IMR-90 (cell line): ENCODE measurements around the gene HASPIN. TPM values are rescaled to one million over a fixed set of nuclear protein-coding genes. Genes with fewer than 3 reads are reported as not detected.

ENCODE experiments used
- ATAC-seq: fragments of 200-7000 bp; cut with Tn5 transposase; 2 replicates; pipeline ENCODE4 v1.9.1; 2020; ENCODE audit warnings: low read depth, mild to moderate bottlenecking, moderate library complexity
- BruUV-seq: library from RNA; stranded (reverse); fragments of 400-500 nt; replicated peaks from 2 replicates; lab custom pipeline; 2021; lab: Mats Ljungman, UMichigan
- CTCF ChIA-PET: fragments of 300-600 bp; formaldehyde crosslinking; extraction: SDS; loops from one replicate; lab custom pipeline; 2021; ENCODE audit warnings: antibody characterized with exemption; lab: Yijun Ruan, JAX
- POLR2A ChIA-PET: fragments of 300-600 bp; sonication (Branson Sonifier 250); formaldehyde crosslinking; loops from one replicate; lab custom pipeline; 2022; ENCODE audit warnings: antibody characterized with exemption; ENCODE audit not compliant: unreplicated experiment; lab: Charles Lee
- DNase-seq: peaks from one replicate; pipeline ENCODE4 v3.0.0; 2013
- H2AFZ ChIP-seq: replicated peaks from 2 replicates; pipeline ENCODE3; 2013; ENCODE audit warnings: low read length, mild to moderate bottlenecking; ENCODE audit not compliant: poor library complexity
- H2AK5ac ChIP-seq: 2 replicates; pipeline ENCODE4 v1.6.1; 2013; ENCODE audit warnings: low read depth, low read length, inconsistent platforms
- H2AK9ac ChIP-seq: replicated peaks from 2 replicates; pipeline ENCODE3; 2013; ENCODE audit warnings: mild to moderate bottlenecking, low read depth, low read length, moderate library complexity; ENCODE audit not compliant: poor library complexity
- H2BK120ac ChIP-seq: 2 replicates; pipeline ENCODE4 v1.6.1; 2013; ENCODE audit warnings: low read depth, low read length, inconsistent platforms
- H2BK15ac ChIP-seq: 3 replicates; pipeline ENCODE4 v1.6.1; 2013; ENCODE audit warnings: low read depth, low read length, inconsistent platforms
- H2BK20ac ChIP-seq: 2 replicates; pipeline ENCODE4 v1.6.1; 2013; ENCODE audit warnings: low read depth, mild to moderate bottlenecking, inconsistent platforms, low read length, moderate library complexity
- H2BK5ac ChIP-seq: 2 replicates; pipeline ENCODE4 v1.6.1; 2013; ENCODE audit warnings: mild to moderate bottlenecking, low read depth, low read length, inconsistent platforms; ENCODE audit not compliant: poor library complexity, severe bottlenecking
- H3K14ac ChIP-seq: replicated peaks from 2 replicates; pipeline ENCODE4 v1.6.1; 2013; ENCODE audit warnings: low read depth, low read length, inconsistent platforms
- H3K18ac ChIP-seq: 2 replicates; pipeline ENCODE4 v1.6.1; 2013; ENCODE audit warnings: low read depth, low read length, control low read depth
- H3K23ac ChIP-seq: 2 replicates; pipeline ENCODE4 v1.6.1; 2013; ENCODE audit warnings: low read depth, low read length, inconsistent platforms
- H3K27ac ChIP-seq: 2 replicates; pipeline ENCODE4 v1.5.1; 2013; ENCODE audit warnings: mild to moderate bottlenecking, control low read depth, low read length; ENCODE audit not compliant: insufficient read depth
- H3K27me3 ChIP-seq: 2 replicates; pipeline ENCODE4 v1.6.1; 2013; ENCODE audit warnings: low read length; ENCODE audit not compliant: control insufficient read depth, insufficient read depth
- H3K36me3 ChIP-seq: 2 replicates; pipeline ENCODE4 v1.6.1; 2013; ENCODE audit warnings: low read length, mixed read lengths; ENCODE audit not compliant: control insufficient read depth, insufficient read depth
- H3K4ac ChIP-seq: 2 replicates; pipeline ENCODE4 v1.6.1; 2013; ENCODE audit warnings: low read depth, low read length, inconsistent platforms
- H3K4me1 ChIP-seq: 2 replicates; pipeline ENCODE4 v1.6.1; 2013; ENCODE audit warnings: low read length, mixed read lengths; ENCODE audit not compliant: control insufficient read depth, insufficient read depth
- H3K4me2 ChIP-seq: 2 replicates; pipeline ENCODE4 v1.6.1; 2013; ENCODE audit warnings: low read depth, mild to moderate bottlenecking, control low read depth, low read length, moderate library complexity
- H3K4me3 ChIP-seq: 2 replicates; pipeline ENCODE4 v1.5.1; 2013; ENCODE audit warnings: low read depth, mild to moderate bottlenecking, control low read depth, low read length, moderate library complexity; ENCODE audit not compliant: insufficient read depth
- H3K56ac ChIP-seq: 2 replicates; pipeline ENCODE4 v1.6.1; 2013; ENCODE audit warnings: low read length, inconsistent platforms; ENCODE audit not compliant: insufficient read depth; ENCODE audit errors: extremely low read depth
- H3K79me1 ChIP-seq, 2 experiments: 2 replicates each; pipeline ENCODE4 v1.6.1; 2013; ENCODE audit warnings: low read length in 2 of 2, inconsistent platforms in 1 of 2, low read depth in 1 of 2
- H3K9ac ChIP-seq: 2 replicates; pipeline ENCODE4 v1.6.1; 2013; ENCODE audit warnings: low read depth, low read length, control low read depth
- H3K9me1 ChIP-seq: 2 replicates; pipeline ENCODE4 v1.6.1; 2013; ENCODE audit warnings: low read length, inconsistent platforms; ENCODE audit not compliant: insufficient read depth
- H3K9me3 ChIP-seq: 2 replicates; pipeline ENCODE4 v1.6.1; 2013; ENCODE audit warnings: low read length; ENCODE audit not compliant: control insufficient read depth, insufficient read depth
- H4K20me1 ChIP-seq: 2 replicates; pipeline ENCODE4 v1.6.1; 2013; ENCODE audit warnings: low read length, inconsistent platforms; ENCODE audit not compliant: insufficient read depth
- H4K5ac ChIP-seq: 2 replicates; pipeline ENCODE4 v1.6.1; 2013; ENCODE audit warnings: mild to moderate bottlenecking, low read depth, low read length, control low read depth
- H4K8ac ChIP-seq, 2 experiments: 2 replicates each; pipeline ENCODE4 v1.6.1; 2013; ENCODE audit warnings: low read depth in 2 of 2, low read length in 2 of 2, control low read depth in 1 of 2, inconsistent platforms in 1 of 2
- H4K91ac ChIP-seq: 2 replicates; pipeline ENCODE4 v1.6.1; 2013; ENCODE audit warnings: low read depth, low read length, inconsistent platforms; ENCODE audit not compliant: insufficient read depth
- BHLHE40 ChIP-seq: fragments of 150-350 bp; IDR thresholded peaks from 2 replicates; pipeline ENCODE4 v1.6.1; 2016; ENCODE audit warnings: mild to moderate bottlenecking, low read depth, low read length
- FOS ChIP-seq: fragments of 150-350 bp; IDR thresholded peaks from 2 replicates; pipeline ENCODE4 v1.6.1; 2016; ENCODE audit warnings: low read depth, low read length
- MAZ ChIP-seq: IDR thresholded peaks from 2 replicates; pipeline ENCODE4 v1.6.1; 2012; ENCODE audit warnings: low read depth, mild to moderate bottlenecking, low read length, improper control_type of control experiment, moderate library complexity, borderline replicate concordance
- POLR2A ChIP-seq: IDR thresholded peaks from 2 replicates; pipeline ENCODE4 v1.6.1; 2012; ENCODE audit warnings: mild to moderate bottlenecking, low read depth, low read length
- RFX5 ChIP-seq: IDR thresholded peaks from 2 replicates; pipeline ENCODE4 v1.8.0; 2012; ENCODE audit warnings: low read depth, mild to moderate bottlenecking, low read length, moderate library complexity
- WGBS, 2 experiments: methylation state at CpG; one replicate each; pipeline versions ENCODE4 v1.1.5 to v1.1.7; 2013; ENCODE audit warnings: missing lambda C conversion rate in 2 of 2; ENCODE audit not compliant: insufficient read length in 1 of 2; ENCODE audit errors: extremely low coverage in 2 of 2; 5-methylcytosine and 5-hydroxymethylcytosine counted together
- dilution Hi-C: fragments of 300-500 bp; cut with HindIII; formaldehyde crosslinking; loops from one replicate; pipeline ENCODE4 v1.14.3; 2018; ENCODE audit warnings: low sequenced_read_pairs; ENCODE audit not compliant: unreplicated experiment
- in situ Hi-C: fragments of 300-500 bp; cut with MboI; formaldehyde crosslinking; loops from 3 replicates; pipeline ENCODE4 v1.14.3; 2019; ENCODE audit warnings: low sequenced_read_pairs, inconsistent platforms, mixed read lengths
- intact Hi-C: fragments of 100-400 bp; cut with micrococcal nuclease; formaldehyde crosslinking; loops from 2 replicates; pipeline ENCODE4 v1.10.0; 2022
- polyA plus RNA-seq, 3 experiments: library from polyadenylated mRNA; depleted of rRNA; stranded (reverse); fragments of >200 nt; gene quantifications; 2 replicates each; pipeline ENCODE4 v1.2.3, GENCODE V29; 2012; ENCODE audit warnings: low replicate concordance in 1 of 3
- total RNA-seq: library from RNA; depleted of rRNA; stranded (reverse); fragments of >200 nt; gene quantifications from 2 replicates; pipeline ENCODE4 v1.2.3, GENCODE V29; 2012
- TF ChIP-seq, protein P1 (sequence below): fragments of 150-350 bp; IDR thresholded peaks from 2 replicates; pipeline ENCODE4 v1.6.1; 2016; ENCODE audit warnings: low read depth, mild to moderate bottlenecking, low read length, moderate library complexity, borderline replicate concordance
- TF ChIP-seq, protein P2 (sequence below): fragments of 150-350 bp; IDR thresholded peaks from 2 replicates; pipeline ENCODE4 v1.6.1; 2017; ENCODE audit warnings: mild to moderate bottlenecking, antibody characterized with exemption, low read length, low read depth

Gene HASPIN
- total and polyA plus RNA-seq, 2 of the 4 experiments (the other 2 are of a cell fraction) = 2.2 to 4.3 TPM

DNA sequence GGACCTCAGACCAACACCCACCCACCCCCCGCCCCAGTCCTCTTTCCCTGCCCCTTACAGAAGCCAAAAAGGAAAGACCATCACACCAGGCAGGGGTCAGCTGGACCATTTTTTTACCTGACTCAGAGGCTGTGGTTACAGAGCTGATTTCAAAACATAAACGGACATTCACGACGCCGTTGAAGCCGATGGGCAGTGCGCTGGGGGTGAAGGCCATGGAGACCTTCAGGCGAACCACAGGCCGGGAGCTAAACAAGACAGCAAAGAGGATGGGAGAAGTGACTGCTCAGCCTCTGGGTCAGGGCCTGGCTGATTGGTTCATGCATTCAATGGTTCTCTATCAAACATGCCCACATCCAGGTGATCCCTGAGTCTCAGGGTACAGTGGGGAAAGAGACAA is 24.1 kb downstream of the HASPIN start:
- TF ChIP-seq, protein P1, sequence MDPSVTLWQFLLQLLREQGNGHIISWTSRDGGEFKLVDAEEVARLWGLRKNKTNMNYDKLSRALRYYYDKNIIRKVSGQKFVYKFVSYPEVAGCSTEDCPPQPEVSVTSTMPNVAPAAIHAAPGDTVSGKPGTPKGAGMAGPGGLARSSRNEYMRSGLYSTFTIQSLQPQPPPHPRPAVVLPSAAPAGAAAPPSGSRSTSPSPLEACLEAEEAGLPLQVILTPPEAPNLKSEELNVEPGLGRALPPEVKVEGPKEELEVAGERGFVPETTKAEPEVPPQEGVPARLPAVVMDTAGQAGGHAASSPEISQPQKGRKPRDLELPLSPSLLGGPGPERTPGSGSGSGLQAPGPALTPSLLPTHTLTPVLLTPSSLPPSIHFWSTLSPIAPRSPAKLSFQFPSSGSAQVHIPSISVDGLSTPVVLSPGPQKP = no peak
- TF ChIP-seq FOS = no peak
- no peak for TF ChIP-seq BHLHE40
- no peak for TF ChIP-seq MAZ
- TF ChIP-seq RFX5 = no peak
- TF ChIP-seq, protein P2, sequence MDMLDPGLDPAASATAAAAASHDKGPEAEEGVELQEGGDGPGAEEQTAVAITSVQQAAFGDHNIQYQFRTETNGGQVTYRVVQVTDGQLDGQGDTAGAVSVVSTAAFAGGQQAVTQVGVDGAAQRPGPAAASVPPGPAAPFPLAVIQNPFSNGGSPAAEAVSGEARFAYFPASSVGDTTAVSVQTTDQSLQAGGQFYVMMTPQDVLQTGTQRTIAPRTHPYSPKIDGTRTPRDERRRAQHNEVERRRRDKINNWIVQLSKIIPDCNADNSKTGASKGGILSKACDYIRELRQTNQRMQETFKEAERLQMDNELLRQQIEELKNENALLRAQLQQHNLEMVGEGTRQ = no peak
- TF ChIP-seq POLR2A = no peak
- dilution Hi-C loops = no loop called here
- no peak overlapping the region for H4K5ac ChIP-seq
- H3K9me3 ChIP-seq = no peaks in the 10 kb centered on the region
- no peak overlapping the region for H2BK15ac ChIP-seq
- no peak overlapping the region for H3K4me3 ChIP-seq
- H3K56ac ChIP-seq = no peak overlapping the region
- no peak for ATAC-seq
- peaks cover 31% of the 10 kb centered on the region for H3K27me3 ChIP-seq
- POLR2A ChIA-PET = no interaction called here
- intact Hi-C loops = no loop called here
- no peaks in the 10 kb centered on the region; the same call in 1 of the 2 replicates for H3K9me1 ChIP-seq
- H2BK120ac ChIP-seq = no peak overlapping the region
- no peak overlapping the region for H4K8ac ChIP-seq
- no peak overlapping the region for H3K14ac ChIP-seq
- no peak overlapping the region for H2BK20ac ChIP-seq
- H2AK9ac ChIP-seq = no peak overlapping the region
- no peak overlapping the region for H3K27ac ChIP-seq
- no peak overlapping the region for H3K4me2 ChIP-seq
- in situ Hi-C loops = loop anchor here (25.0 kb wide), 1 partner anchor 264 kb away; no protein-coding TSS in a partner anchor
- no peak overlapping the region for H2AFZ ChIP-seq
- no peaks in the 10 kb centered on the region for H3K4me1 ChIP-seq
- H3K79me1 ChIP-seq = no peaks in the 10 kb centered on the region
- H4K91ac ChIP-seq = no peak overlapping the region
- no peak overlapping the region for H3K4ac ChIP-seq
- no peaks in the 10 kb centered on the region for H3K36me3 ChIP-seq
- no peaks in the 10 kb centered on the region for H4K20me1 ChIP-seq
- no peak overlapping the region for H2AK5ac ChIP-seq
- H3K9ac ChIP-seq = no peak overlapping the region
- 81% methylated on average over 8 of the region's 9 CpGs; no CpG with 5 or more reads in 1 of the 2 experiments for WGBS, 2 experiments
- H3K18ac ChIP-seq = no peak overlapping the region
- CTCF ChIA-PET = interaction anchor here (0.9 to 1.2 kb wide), 2 partner anchors 11 to 80 kb away, joined by 3 to 4 read pairs; no protein-coding TSS in a partner anchor
- no TSS peak for BruUV-seq
- no peak for DNase-seq
- no peak overlapping the region for H2BK5ac ChIP-seq
- H3K23ac ChIP-seq = no peak overlapping the region
